NOMO-1 treated with dmso at 0.1 percent for 144 hours (cell line): ENCODE data around the gene BRD1.

ENCODE experiments used
- DNase-seq: peaks from one replicate; lab custom pipeline; 2025; ENCODE audit not compliant: unreplicated experiment; lab: John Stamatoyannopoulos, UW

BRD1 gene

DNA sequence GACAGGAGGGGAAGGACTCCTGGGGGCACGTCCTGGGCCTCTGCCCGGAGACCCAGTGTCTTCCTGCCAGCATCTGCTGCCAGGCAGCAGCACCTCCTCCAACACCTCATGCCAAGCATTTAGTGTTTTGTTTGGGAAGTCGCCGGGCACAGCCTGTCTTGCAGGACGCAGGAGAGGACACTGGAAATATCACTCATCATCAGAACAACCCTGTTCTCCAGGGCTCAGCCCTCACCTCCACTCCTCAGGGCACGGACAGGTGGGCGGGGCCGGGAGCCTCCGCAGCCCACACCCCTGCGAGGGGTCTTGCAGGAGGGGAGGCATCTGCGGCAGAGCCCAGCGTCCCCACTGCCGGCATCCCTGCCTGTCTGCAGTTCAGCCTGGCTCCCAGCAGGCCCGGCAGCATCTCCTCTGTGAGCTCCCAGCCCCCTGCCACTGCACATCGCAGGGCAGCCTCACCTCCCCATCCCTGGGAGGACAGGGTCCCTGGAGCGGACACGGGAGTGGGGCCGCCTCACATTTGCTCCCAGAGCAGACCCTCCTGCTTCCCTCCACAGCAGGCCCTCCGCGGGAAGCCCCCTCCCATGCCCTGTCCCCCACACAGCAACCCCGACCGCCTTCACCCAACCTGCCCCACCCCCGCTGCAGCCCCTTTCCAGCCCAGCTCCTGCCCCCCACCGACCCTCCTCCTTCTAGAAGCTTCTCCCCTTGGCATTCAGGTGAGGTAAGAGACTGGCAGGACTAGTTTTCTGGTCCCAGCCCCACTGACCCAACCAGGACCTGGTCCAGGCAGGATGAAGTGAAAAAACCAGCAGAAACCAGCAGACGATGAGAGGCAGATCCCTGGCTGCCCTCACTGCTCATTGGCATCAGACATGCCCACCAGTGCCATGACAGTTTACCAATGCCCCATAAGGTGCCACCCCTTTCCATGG is 72.7 kb downstream of the BRD1 start:
- no peak for DNase-seq

DNA sequence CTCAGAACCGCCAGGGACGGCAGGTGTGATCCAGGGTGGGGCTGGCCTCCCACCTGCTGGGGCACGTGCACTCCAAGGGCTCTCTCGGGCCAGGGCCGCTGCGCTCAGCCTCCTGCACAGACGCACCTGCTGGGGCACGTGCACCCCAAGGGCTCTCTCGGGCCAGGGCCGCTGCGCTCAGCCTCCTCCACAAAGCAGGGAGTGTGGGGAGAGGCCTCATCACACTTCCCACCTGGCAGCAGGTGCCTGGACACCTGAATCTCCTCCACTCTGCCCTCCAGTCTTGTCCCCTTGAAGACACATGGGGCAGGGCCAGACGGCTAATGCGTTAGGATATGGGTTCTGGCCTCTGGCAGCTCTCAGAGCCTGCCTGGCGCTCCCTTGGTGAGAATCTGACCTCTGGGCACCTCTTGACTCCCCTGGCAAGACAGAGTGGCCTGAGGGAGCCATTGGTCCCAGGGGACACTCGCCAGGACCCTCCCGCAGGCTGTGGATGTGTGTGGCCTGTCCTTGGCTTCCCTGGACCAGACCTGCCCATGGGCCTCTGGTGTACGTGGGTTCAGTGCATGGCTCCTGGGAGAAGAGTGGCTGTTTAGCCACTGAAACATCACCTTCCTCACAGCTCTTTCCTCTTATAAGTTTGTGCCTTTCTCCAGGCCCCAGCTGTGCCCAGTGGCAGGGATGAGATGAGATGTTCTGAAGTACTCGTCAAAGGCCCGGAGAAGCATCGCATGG is 73.5 kb downstream of the BRD1 start:
- DNase-seq: no peak

DNA sequence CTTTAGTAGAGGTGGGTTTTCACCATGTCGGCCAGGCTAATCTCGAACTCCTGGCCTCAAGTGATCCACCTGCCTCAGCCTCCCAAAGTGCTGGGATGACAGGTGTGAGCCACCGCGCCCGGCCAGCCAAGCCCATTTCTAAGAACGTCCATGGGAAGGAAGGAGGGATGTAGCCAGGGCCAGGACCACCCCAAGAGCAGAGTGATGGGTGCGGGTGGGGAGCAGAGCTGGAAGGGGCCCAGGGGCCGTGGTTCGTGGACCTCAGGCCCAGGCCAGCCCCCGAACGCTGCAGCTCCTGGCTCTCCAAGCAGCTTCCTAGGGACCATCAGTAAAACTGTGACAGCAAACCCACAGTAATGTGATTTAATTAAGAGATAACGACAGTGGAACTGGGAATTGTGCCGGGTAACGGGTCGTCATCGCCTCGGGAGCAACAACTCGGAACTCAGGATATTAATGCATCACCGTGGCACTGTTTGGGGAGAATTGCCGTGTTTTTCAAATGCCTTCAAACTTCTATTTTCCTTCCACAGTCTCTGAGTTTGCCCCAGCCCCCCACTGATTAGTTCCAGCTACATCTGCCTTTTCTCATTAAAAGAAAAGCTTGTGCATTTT is 74.3 kb downstream of the BRD1 start:
- no peak for DNase-seq

DNA sequence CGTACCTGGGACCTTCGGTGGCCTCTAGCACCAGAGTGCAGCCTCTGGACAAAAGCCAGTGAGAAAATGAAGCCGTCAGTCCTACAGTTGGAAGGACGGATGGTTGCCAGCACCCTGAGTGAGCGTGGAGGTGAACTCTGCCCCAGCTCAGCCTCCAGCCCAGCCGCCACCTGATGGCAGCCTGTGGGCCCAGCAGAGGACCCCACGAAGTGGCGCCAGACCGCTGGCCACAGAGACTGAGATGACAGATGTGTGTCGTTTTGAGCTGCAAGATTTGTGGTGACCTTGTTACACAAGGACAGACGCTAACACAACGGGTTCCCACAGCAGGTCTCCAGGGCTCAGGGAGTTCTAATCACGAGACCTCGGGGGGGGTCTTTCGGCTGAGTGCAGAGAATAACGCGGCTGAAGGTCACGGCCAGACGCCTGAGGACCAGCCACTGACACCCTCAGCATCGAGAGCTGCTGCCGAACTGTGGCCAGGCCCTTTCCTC is 75.0 kb downstream of the BRD1 start:
- no peak for DNase-seq

DNA sequence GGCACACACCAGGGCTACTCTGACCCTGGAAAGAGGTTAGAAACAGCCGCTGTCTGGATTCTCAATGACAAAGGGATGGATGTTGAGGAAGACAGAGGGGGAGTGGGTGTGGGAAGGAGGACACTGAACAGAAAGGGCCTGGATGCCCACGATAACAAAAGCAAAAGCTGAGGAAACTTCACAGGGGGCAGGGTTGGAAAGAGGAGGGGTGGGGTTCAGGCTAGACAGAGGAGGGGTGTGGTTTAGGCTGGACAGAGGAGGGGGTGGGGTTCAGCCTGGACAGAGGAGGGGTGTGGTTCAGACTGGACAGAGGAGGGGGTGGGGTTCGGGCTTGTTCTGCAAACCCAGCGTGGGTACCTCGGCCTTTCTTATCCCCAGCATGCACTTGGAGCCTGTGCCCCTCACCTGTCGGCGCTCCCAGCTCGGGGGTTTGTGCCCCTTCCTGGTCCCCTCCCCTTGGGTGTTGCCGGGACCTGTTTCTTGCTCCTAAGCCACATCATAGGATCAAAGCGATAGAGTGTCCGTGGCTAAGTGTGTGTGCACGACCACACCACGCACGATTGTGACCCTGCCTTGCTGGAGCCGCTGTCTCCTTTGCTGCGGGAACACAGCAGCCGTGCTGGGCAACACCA is 75.6 kb downstream of the BRD1 start:
- DNase-seq: no peak

DNA sequence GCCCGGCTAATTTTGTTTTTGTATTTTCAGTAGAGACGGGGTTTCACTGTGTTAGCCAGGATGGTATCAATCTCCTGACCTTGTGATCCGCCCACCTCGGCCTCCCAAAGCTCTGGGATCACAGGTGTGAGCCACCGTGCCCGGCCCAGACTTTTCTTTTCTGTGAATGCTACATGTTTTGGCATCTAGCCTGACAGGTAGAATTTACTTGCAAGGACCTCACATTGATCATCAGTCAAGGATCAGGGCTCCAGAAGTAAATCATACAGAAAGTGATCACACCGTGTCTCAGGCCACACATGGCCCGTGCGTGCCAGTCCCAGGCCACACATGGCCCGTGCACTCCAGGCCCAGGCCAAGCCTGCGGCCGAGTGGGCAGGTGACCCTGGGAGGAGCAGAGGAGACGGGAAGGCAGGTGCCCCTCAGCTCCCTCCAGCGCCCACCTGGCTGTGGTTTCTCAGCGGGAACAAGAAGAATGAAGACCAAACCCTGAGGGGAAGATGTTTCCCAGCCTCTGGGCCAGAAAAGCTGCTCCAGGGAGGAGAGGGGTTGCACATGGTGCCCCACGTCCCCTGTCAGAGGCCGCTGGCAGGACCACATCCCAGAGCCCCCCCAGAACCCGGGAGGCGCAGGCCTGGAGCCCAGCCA is 76.2 kb downstream of the BRD1 start:
- no peak for DNase-seq

DNA sequence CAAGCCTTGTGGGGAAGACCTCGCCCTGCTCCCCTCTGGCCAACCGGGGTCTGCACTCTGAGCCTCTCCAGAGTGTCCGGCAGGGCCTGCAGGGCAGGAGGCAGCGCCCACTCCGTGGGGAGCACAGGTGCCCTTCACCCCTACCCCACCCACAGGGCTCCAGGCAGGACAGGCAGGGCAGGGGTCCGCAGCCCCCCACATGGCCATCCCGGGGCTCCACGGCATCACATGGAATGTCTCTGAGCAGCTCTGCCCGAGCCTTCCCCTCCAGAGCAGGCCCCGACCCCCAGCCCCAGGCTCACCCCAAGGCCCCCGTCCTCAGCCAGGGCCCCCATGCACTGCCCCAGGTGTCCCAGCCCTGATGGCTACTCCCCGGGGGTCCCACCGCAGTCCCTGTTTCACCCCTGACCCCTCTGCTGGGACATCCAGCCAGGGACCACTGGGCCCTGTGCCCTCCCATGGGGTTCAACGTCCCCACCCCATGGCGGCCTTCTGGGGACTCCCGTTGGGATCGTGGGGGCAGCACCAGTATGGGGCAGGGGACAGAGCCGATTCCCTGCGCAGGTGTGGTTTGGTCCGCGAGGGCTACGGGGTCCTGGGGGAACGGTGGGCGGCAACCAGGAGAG is 77.7 kb downstream of the BRD1 start:
- no peak for DNase-seq

DNA sequence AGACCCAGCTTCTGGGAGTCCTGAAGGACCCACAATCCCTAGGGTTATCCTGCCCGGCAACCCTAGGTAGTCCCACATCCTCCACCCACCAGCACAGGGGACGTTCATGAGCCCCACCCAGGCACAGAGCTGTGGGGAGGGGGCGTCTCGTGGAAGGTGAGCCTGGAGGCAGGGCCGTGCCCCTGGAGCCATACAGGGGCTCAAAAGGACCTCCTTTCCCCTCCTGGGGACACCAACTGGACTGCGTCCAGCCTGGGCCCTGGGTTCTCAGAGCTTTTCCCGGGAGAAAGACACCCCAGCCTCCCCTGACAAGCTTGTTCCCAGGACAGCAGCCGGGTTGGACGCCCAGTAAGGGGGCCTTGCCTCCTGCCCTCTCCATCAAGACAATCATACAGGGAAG is 78.4 kb downstream of the BRD1 start:
- no peak for DNase-seq

DNA sequence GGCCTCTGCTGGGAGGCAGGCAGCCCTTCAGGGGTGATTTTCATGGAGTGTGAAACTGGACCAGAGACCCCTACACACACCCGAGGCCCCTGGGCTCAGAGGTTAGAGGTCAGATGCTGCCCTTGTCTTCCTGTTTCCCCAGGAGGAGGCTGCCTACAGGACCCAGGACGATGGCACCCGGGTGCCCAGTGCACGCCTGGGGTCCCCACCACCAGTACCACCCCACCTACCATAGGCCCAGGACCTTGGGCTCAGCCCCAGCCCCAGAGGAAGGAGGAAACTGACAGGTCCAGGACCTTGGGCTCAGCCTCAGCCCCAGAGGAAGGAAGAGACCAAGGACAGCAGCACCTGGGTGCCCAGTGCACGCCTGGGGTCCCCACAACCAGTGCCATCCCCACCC is 79.2 kb downstream of the BRD1 start:
- DNase-seq: no peak

DNA sequence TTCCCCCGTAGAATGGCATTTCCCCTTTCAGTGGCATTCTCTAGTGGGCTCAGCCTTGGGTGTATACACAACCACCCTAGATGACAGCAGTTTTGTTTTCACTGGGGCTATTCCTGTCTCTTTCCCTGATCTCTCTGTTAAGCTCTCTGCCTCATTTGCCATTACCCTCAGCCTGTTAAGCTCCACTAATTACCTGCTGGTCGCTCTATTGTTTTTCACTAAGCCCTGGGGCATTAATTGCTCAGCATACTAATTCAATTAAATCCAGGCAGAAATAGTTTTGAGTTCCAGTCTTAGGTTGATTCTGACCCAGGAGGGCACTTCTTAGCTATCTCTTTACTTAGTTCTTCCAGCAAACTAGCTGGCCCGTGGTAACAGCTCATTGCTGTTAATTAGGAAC is 80.0 kb downstream of the BRD1 start:
- DNase-seq: no peak

DNA sequence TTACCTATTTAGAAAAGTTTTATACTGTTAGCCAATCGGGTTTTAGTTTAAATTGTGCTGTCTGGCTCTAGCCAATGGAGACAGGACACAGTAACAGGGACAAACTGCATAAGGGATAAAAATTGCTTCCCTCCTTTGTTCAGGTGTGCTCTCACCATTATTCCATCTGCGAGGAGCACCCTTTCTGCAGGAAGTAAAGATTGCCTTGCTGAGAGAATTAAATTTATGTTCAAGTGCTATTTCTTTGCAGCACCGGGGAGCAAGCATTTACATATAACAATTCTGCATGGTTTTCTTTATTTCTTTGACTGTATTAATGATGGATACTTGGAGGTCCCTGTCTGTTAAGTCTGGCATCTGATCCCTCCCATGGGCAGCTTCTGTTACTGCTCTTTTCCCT is 80.5 kb downstream of the BRD1 start:
- DNase-seq: no peak

DNA sequence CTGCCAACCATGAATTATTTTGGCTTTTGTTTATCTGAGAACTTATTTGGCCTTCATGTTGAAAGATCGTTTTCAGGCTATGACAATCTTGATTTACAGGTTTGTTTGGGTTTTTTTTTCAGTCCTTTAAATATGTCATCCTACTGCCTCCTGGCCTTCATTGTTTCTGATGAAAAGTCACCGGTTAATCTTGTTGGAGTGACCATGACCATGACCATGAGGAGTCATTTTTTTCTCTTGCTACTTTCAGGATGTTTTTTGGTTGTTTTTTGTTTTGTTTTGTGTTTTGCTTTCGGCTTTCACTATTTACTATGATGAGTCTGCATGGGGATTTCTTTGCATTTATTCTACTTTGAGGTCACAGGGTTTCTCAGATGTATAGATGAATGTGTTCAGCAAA is 81.6 kb downstream of the BRD1 start:
- no peak for DNase-seq

DNA sequence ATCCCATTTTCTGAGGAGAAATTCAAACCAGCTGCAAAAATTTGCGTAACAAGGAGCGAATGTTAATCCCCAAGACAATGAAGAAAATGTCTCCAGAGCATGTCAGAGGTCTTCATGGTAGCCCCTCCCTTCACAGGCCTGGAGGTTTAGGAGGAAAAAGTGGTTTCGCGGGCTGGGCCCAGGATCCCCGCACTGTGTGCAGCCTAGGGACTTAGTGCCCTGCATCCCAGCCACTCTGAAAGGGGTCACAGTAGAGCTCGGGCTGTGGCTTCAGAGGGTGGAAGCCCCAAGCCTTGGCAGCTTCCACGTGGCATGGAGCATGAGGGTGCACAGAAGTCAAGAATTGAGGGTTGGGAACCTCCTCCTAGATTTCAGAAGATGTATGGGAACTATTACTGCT is 87.4 kb downstream of the BRD1 start:
- no peak for DNase-seq

DNA sequence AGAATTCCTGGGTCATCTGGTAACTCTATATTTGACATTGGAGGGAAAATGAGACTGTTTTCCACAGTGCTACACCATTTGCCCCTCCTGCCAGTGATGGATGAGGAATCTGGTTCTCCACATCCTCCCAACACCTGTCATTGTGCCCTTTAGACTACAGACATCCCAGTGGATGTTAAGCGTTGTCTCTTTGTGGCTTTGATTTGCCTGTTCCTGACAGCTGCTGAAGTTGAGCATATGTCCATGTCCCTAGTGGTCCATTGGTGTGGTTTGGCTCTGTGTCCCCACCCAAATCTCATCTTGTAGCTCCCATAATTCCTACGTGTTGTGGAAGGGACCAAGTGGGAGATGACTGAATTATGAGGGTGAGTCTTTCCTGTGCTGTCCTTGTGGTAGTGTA is 88.5 kb downstream of the BRD1 start:
- DNase-seq: no peak

DNA sequence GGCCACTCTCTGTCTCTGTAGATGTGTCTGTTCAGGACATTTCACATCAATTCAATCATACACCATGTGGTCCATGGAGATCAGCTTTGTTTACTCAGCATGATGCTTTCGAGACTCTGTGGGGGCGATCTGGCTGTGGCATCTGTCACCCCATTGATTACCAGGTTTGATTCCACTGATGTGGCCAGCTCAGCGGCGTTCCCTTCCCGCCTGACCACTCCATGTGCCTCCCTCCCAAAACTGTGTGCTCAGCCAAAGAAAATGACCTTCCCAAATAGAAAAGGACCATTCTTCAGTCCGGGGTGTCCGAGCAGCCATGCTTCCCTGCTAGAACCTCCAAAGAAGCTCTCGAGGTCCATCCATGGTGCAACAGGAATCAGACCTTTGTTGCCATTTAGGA is 89.1 kb downstream of the BRD1 start:
- no peak for DNase-seq

DNA sequence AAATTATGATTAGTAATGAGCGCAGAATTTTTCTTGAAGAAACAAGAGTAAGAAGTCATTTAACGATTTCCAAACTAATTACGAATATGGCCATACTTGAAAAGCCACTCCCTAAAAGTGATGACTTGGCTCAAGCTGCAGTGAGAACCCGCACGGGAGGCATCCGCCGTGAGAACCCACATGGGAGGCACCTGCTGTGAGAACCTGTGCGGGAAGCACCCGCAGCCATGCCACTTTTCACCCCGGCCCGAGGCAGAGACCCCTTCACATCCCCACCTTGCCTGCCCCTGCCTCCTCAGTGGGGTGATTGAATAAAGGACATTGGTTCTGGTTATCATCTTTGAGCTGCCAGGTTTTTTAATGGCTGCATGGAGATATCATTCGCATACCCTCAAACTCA is 89.7 kb downstream of the BRD1 start:
- DNase-seq: no peak

DNA sequence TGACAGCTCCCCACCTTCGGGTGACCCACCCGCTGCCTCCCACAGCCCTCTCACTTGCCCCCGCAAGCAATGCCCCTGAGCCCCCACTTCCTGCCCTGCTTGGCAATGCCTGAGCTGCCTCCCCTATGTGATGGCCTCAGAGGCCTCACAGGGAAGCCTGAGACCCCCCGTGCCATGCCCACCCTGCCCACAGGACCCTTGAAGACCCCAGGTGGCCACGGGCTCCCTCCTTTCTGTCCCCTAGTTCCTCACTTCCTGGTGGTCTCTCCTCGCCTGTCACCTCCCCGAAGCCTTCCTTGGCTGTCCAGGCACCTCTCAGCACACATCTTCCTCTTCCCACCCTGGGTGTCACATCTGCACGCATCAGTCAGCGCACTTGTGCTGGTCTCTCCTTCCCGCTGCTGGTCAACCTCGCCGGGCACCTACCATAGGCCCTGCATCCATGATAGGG is 90.5 kb downstream of the BRD1 start:
- no peak for DNase-seq

DNA sequence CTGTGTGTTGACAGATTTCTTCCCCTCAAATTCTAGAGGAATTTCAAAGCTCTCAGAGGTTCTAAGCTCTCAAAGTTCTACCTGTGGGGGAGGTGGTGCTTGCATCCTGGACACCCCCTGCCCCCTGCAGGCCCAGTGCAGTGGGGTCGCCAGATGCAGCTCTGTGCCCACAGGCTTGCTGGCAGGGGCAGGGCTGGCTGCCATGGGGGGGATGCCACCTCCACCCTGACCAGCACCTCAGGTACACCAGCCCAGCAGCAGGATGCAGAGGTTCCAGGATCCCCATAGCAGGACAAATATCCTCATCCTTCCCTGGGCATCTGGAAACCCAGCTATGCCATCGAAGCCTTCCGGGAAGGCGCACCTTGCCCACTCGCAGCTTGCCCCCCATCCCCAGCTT is 91.1 kb downstream of the BRD1 start:
- no peak for DNase-seq

DNA sequence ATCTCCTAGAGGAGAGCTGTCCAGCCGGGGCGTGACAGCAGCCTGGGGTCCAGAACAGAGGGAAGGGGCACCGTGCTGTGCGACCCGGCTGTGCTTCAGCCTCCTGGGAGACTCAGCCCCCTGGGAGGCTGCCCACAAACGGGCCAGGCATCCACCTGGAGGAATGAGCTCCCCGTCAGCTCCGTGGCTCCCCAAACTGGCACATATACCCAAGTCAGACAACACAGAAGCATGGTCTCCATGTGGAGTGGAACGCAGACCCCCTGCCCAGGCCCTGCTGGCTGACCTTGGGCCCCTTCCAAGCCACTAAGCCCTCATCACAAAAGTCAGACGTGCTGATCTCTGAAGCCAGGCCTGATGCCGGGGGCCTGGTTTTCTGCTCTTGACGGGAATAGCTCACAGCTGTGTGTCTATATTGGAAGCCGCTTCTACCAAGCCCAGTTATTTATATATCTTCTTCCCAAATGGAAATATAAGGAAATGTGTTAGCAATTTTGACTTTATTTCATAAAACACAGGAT is 91.7 kb downstream of the BRD1 start:
- no peak for DNase-seq

DNA sequence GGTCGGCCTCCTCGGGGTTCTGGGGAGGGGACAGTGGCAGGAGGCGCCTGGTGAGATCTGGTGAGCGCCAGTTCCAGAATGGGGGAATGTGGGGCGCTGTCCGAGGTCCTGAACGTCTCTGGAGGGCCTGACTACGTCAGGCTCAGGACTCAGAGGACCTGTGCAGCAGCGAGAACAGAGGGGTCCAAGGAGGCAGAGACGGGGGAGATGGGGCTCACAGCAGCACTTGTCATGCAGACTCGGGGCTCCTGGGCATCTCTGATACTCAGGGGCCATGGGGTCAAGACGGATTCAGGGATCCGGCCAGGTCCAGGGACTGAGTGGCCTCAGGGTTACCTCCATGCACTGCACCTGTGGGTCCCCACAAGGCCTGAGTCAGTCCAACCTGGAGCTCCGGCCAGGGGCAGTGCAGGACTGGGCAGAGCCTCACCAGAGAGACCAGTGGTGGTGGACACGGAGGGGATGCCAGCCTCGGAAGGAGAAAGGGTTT is 92.2 kb downstream of the BRD1 start:
- DNase-seq: no peak
